ENCODE results near the gene ASIC1. TPM values are rescaled to one million over a fixed set of nuclear protein-coding genes. Genes with fewer than 3 reads are reported as not detected.
"Not testable (repeated sequence)": the region's sequence is repeated elsewhere in the genome, so short reads cannot be mapped to it uniquely, and the experiment has no call there.

The ASIC1 gene
- total and polyA plus RNA-seq, 7 experiments from 2014 or later: 0.14 to 10.1 (median 1.7) TPM

GRCh38 chr12:50082644-50083043, 25.2 kb downstream of the ASIC1 start:
- peaks cover 0 to 21% (median 0%) of the 10 kb centered on the region in 3 experiments for H3K36me3 ChIP-seq (ENCODE audit: control insufficient read depth in 2 of 3, insufficient read depth in 3 of 3, low read length in 3 of 3)
- Mint-ChIP-seq H3K9me3 (peaks cover 0 to 1% (median 0%) of the 10 kb centered on the region in 11 donors), H3K27me3 (no peaks in the 10 kb centered on the region), H3K27ac (peak overlapping the region in 2 of 9 donors; percentile 33 to 71), H3K4me3 (peak overlapping the region in 1 of 10 donors; percentile 18), H3K4me1 (peaks cover 6 to 32% (median 28%) of the 10 kb centered on the region in 7 donors), H3K36me3 (peaks cover 0 to 4% (median 0%) of the 10 kb centered on the region in 5 donors)
- ATAC-seq (no peak), DNase-seq (no peak)
- no peaks in the 10 kb centered on the region for H3K9me3 ChIP-seq (ENCODE audit: control insufficient read depth in 2 of 3, low read length in 3 of 3)
- no peaks in the 10 kb centered on the region for H3K27me3 ChIP-seq (ENCODE audit: control insufficient read depth in 2 of 2, insufficient read depth in 2 of 2, low read length in 2 of 2)
- ChIA-PET CTCF (interaction anchor here (1.0 to 1.5 kb wide), 4 partner anchors 8 to 137 kb away, joined by 3 to 5 read pairs (median 4); partner anchors contain the start of gene COX14), POLR2A (interaction anchor here (0.6 to 5.2 kb wide), 2 partner anchors 29 to 87 kb away, joined by 3 to 53 read pairs; partner anchors contain the start of gene COX14)
- intact Hi-C loops (cut with micrococcal nuclease): loop anchor here in 1 of 2 donors (10.0 kb wide), 2 partner anchors 458 to 1972 kb away; partner anchors contain the start of genes NR4A1 and PRPF40B
- H3K4me3 ChIP-seq (ENCODE audit: low read length): no peak overlapping the region
- peak overlapping the region; percentile 27 for H3K27ac ChIP-seq (ENCODE audit: low read depth, low read length)
- peaks cover 0 to 5% of the 10 kb centered on the region in 2 donors for H3K4me1 ChIP-seq (ENCODE audit: control insufficient read depth in 2 of 2, insufficient read depth in 2 of 2, low read length in 2 of 2)

GRCh38 chr12:50083301-50083700, 25.9 kb downstream of the ASIC1 start:
- no peaks in the 10 kb centered on the region for H3K9me3 ChIP-seq (ENCODE audit: control insufficient read depth in 2 of 3, low read length in 3 of 3)
- intact Hi-C loops (cut with micrococcal nuclease): loop anchor here in 1 of 2 donors (10.0 kb wide), 2 partner anchors 458 to 1972 kb away; partner anchors contain the start of genes NR4A1 and PRPF40B
- H3K27ac ChIP-seq (ENCODE audit: low read depth, low read length): peak overlapping the region; percentile 27
- H3K27ac Mint-ChIP-seq: peak overlapping the region; percentile 32 to 96 (median 89)
- DNase-seq (no peak), ATAC-seq (no peak)
- peaks cover 0 to 1% (median 0%) of the 10 kb centered on the region in 11 donors for H3K9me3 Mint-ChIP-seq
- peaks cover 6 to 39% (median 33%) of the 10 kb centered on the region in 7 donors for H3K4me1 Mint-ChIP-seq
- H3K36me3 Mint-ChIP-seq: peaks cover 0 to 5% (median under 1%) of the 10 kb centered on the region in 5 donors
- H3K4me3 Mint-ChIP-seq: peak overlapping the region; percentile 57 to 87 (median 82)
- POLR2A ChIA-PET: interaction anchor here (0.6 to 5.2 kb wide), 2 partner anchors 29 to 87 kb away, joined by 3 to 53 read pairs; partner anchors contain the start of gene COX14
- peaks cover 0 to 23% (median 0%) of the 10 kb centered on the region in 3 experiments for H3K36me3 ChIP-seq (ENCODE audit: control insufficient read depth in 2 of 3, insufficient read depth in 3 of 3, low read length in 3 of 3)
- no peaks in the 10 kb centered on the region for H3K27me3 Mint-ChIP-seq
- H3K4me1 ChIP-seq (ENCODE audit: control insufficient read depth in 2 of 2, insufficient read depth in 2 of 2, low read length in 2 of 2): peaks cover 0 to 5% of the 10 kb centered on the region in 2 donors
- no peak overlapping the region for H3K4me3 ChIP-seq (ENCODE audit: low read length)
- CTCF ChIA-PET: interaction anchor here (0.9 to 1.5 kb wide), 4 partner anchors 8 to 138 kb away, joined by 3 to 5 read pairs (median 4); partner anchors contain the start of gene COX14
- no peaks in the 10 kb centered on the region for H3K27me3 ChIP-seq (ENCODE audit: control insufficient read depth in 2 of 2, insufficient read depth in 2 of 2, low read length in 2 of 2)

- CTCF ChIA-PET: interaction anchor here (0.6 to 2.9 kb wide), 13 partner anchors 14 to 954 kb away, joined by 3 to 29 read pairs (median 4); partner anchors contain the start of gene COX14
- H3K27me3 ChIP-seq (ENCODE audit: control insufficient read depth in 2 of 2, insufficient read depth in 2 of 2, low read length in 2 of 2); H3K9me3 Mint-ChIP-seq; H3K4me1 ChIP-seq (ENCODE audit: control insufficient read depth in 2 of 2, insufficient read depth in 2 of 2, low read length in 2 of 2); H3K9me3 ChIP-seq (ENCODE audit: control insufficient read depth in 2 of 3, low read length in 3 of 3); H3K36me3 Mint-ChIP-seq; H3K27me3 Mint-ChIP-seq; ATAC-seq; DNase-seq: not testable (repeated sequence)
- Histone ChIP-seq H3K4me3 (ENCODE audit: low read length) (peak overlapping the region; percentile 82), H3K27ac (ENCODE audit: low read depth, low read length) (peak overlapping the region; percentile 98), H3K36me3 (ENCODE audit: control insufficient read depth in 2 of 3, insufficient read depth in 3 of 3, low read length in 3 of 3) (peaks cover 7 to 32% (median 8%) of the 10 kb centered on the region in 3 experiments)
- H3K4me1 Mint-ChIP-seq: peaks cover 6 to 46% (median 40%) of the 10 kb centered on the region in 7 donors
- peak overlapping the region; percentile 87 to 98 (median 93) for H3K4me3 Mint-ChIP-seq
- intact Hi-C loops (cut with micrococcal nuclease): loop anchor here (2.0 to 10.0 kb wide), 3 partner anchors 316 to 1970 kb away; partner anchors contain the start of genes LARP4 (in 2 of the 2), NR4A1 (in 1 of the 2) and PRPF40B (in 1 of the 2)
- H3K27ac Mint-ChIP-seq: peak overlapping the region; percentile 93 to 99 (median 95)
- POLR2A ChIA-PET: interaction anchor here (0.6 to 5.2 kb wide), 13 partner anchors 9 to 379 kb away, joined by 3 to 53 read pairs (median 4); partner anchors contain the start of genes BCDIN3D, CERS5, COX14 and GPD1
Observed at GRCh38 chr12:50084409-50084774, 27.0 kb downstream of the ASIC1 start.

GRCh38 chr12:50084775-50085614, 27.6 kb downstream of the ASIC1 start, which contains the start of gene SMARCD1:
SMARCD1 (plus strand) TSS chr12:50085342; CDS start chr12:50085370, 28 bp downstream.
- ATAC-seq (peak; percentile 92), DNase-seq (peak; percentile 65 to 85 (median 76))
- Mint-ChIP-seq H3K27me3 (no peaks in the 10 kb centered on the region), H3K36me3 (peaks cover 0 to 8% (median 4%) of the 10 kb centered on the region in 5 donors), H3K4me1 (peaks cover 6 to 46% (median 40%) of the 10 kb centered on the region in 7 donors), H3K9me3 (no peaks in the 10 kb centered on the region), H3K27ac (peak within 1 kb of the TSS; percentile 93 to 99 (median 96)), H3K4me3 (peak within 1 kb of the TSS; percentile 87 to 98 (median 94))
- ChIA-PET POLR2A (interaction anchor here (0.6 to 5.2 kb wide), 13 partner anchors 9 to 380 kb away, joined by 3 to 53 read pairs (median 4); partner anchors contain the start of genes BCDIN3D, CERS5, COX14 and GPD1), CTCF (interaction anchor here (0.6 to 2.9 kb wide), 15 partner anchors 14 to 829 kb away, joined by 3 to 29 read pairs (median 4); partner anchors contain the start of gene COX14)
- H3K4me1 ChIP-seq (ENCODE audit: control insufficient read depth in 2 of 2, insufficient read depth in 2 of 2, low read length in 2 of 2): peaks cover 0 to 5% of the 10 kb centered on the region in 2 donors
- H3K36me3 ChIP-seq (ENCODE audit: control insufficient read depth in 2 of 3, insufficient read depth in 3 of 3, low read length in 3 of 3): peaks cover 11 to 38% (median 13%) of the 10 kb centered on the region in 3 experiments
- H3K27ac ChIP-seq (ENCODE audit: low read depth, low read length): peak within 1 kb of the TSS; percentile 98
- no peaks in the 10 kb centered on the region for H3K9me3 ChIP-seq (ENCODE audit: control insufficient read depth in 2 of 3, low read length in 3 of 3)
- H3K4me3 ChIP-seq (ENCODE audit: low read length): peak within 1 kb of the TSS; percentile 82
- intact Hi-C loops (cut with micrococcal nuclease): loop anchor here (1.0 to 10.0 kb wide), 12 partner anchors 10 to 1970 kb away; partner anchors contain the start of genes CERS5 (in 2 of the 2), LARP4 (in 2 of the 2), RACGAP1 (in 2 of the 2) and COX14 (in 1 of the 2)
- H3K27me3 ChIP-seq (ENCODE audit: control insufficient read depth in 2 of 2, insufficient read depth in 2 of 2, low read length in 2 of 2): no peaks in the 10 kb centered on the region

- H3K27ac ChIP-seq (ENCODE audit: low read depth, low read length): peak overlapping the region; percentile 98
- POLR2A ChIA-PET: interaction anchor here (0.6 to 5.2 kb wide), 5 partner anchors 21 to 243 kb away, joined by 3 to 53 read pairs (median 3); partner anchors contain the start of genes BCDIN3D, COX14, LIMA1 and RACGAP1
- ATAC-seq (no peak), DNase-seq (peak in 1 of 9 donors; percentile 75)
- Mint-ChIP-seq H3K27me3 (no peaks in the 10 kb centered on the region), H3K36me3 (peaks cover 0 to 12% (median 4%) of the 10 kb centered on the region in 5 donors), H3K27ac (peak overlapping the region; percentile 55 to 98 (median 95)), H3K9me3 (no peaks in the 10 kb centered on the region), H3K4me3 (peak overlapping the region; percentile 83 to 96 (median 91)), H3K4me1 (peaks cover 6 to 46% (median 40%) of the 10 kb centered on the region in 7 donors)
- intact Hi-C loops (cut with micrococcal nuclease): loop anchor here (1.0 to 10.0 kb wide), 12 partner anchors 10 to 1969 kb away; partner anchors contain the start of genes CERS5 (in 2 of the 2), LARP4 (in 2 of the 2), RACGAP1 (in 2 of the 2) and COX14 (in 1 of the 2)
- peaks cover 0 to 5% of the 10 kb centered on the region in 2 donors for H3K4me1 ChIP-seq (ENCODE audit: control insufficient read depth in 2 of 2, insufficient read depth in 2 of 2, low read length in 2 of 2)
- no peaks in the 10 kb centered on the region for H3K27me3 ChIP-seq (ENCODE audit: control insufficient read depth in 2 of 2, insufficient read depth in 2 of 2, low read length in 2 of 2)
- H3K36me3 ChIP-seq (ENCODE audit: control insufficient read depth in 2 of 3, insufficient read depth in 3 of 3, low read length in 3 of 3): peaks cover 15 to 44% (median 17%) of the 10 kb centered on the region in 3 experiments
- peak overlapping the region; percentile 82 for H3K4me3 ChIP-seq (ENCODE audit: low read length)
- H3K9me3 ChIP-seq (ENCODE audit: control insufficient read depth in 2 of 3, low read length in 3 of 3): no peaks in the 10 kb centered on the region
- CTCF ChIA-PET: interaction anchor here (0.6 to 2.9 kb wide), 12 partner anchors 15 to 830 kb away, joined by 3 to 29 read pairs (median 4); partner anchors contain the start of gene COX14
Observed at GRCh38 chr12:50085615-50086072, 28.2 kb downstream of the ASIC1 start.

Measured in naive thymus-derived CD4-positive, alpha-beta T cell (primary cell).